ENCODE results near the gene CEP250.

The CEP250 gene

DNA sequence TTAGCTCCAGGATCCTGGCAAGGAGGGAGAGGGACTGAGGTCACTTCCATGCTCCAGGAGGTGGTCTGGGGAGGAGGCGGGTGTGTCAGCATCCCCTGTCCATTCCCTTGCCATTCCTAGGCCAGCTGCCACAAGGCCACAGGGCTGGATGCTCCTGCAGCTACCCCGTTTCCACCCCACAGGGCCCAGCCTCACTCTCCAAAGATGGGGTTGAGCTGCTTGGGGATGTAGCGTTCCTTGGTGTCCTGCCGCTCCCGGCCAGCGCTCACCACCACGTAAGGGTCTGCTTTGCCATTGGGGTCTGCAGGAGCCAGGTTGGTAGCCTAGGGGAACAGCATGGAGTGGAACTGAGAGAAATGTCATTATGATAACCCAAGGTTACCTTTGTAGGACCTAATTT is 109.5 kb downstream of the CEP250 start:
- Histone ChIP-seq H3K4me3 (ENCODE audit: insufficient read depth, low read length, poor library complexity, severe bottlenecking) (no peak overlapping the region), H2AFZ (ENCODE audit: low read depth, low read length, severe bottlenecking) (no peak overlapping the region), H3K9ac (ENCODE audit: low read length) (no peak overlapping the region)

DNA sequence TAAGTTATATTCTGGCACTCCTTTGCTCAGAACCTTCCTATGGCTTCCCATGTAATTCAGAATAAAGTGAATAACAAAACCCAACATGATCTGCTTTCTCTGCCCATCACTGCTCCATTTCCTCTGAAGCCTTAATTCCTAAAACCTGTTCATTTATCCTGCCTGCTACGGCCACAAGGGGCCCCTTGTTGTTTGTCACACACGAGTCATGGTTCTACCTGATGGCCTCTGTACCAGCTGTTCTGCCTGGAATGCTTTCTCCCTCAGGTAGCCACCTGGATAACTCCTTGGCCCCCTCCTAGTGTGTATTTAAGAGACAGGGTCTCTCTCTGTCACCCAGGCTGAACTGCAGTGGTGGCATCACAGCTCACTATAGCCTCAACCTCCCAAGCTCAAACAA is 113.2 kb downstream of the CEP250 start:
- H3K9me2 ChIP-seq (replicated peaks; ENCODE audit: insufficient read depth, low read length): no peaks in the 10 kb centered on the region
- no peaks in the 10 kb centered on the region for H3K36me3 ChIP-seq (ENCODE audit: low read length)
- H3K27me3 ChIP-seq (ENCODE audit: low read length): no peaks in the 10 kb centered on the region
- no peaks in the 10 kb centered on the region for H3F3A ChIP-seq (ENCODE audit: insufficient read depth)
- no peak overlapping the region for H3K4me2 ChIP-seq (ENCODE audit: low read depth, low read length, poor library complexity, severe bottlenecking)
- no peak overlapping the region for H2AFZ ChIP-seq (ENCODE audit: low read depth, low read length, severe bottlenecking)
- no peaks in the 10 kb centered on the region for H3K79me2 ChIP-seq (ENCODE audit: insufficient read depth, low read length)
- TF ChIP-seq EZH2phosphoT487 (conservative IDR thresholded peaks at IDR 0.05; ENCODE audit: low read length): no peak
- TF ChIP-seq, protein P1, sequence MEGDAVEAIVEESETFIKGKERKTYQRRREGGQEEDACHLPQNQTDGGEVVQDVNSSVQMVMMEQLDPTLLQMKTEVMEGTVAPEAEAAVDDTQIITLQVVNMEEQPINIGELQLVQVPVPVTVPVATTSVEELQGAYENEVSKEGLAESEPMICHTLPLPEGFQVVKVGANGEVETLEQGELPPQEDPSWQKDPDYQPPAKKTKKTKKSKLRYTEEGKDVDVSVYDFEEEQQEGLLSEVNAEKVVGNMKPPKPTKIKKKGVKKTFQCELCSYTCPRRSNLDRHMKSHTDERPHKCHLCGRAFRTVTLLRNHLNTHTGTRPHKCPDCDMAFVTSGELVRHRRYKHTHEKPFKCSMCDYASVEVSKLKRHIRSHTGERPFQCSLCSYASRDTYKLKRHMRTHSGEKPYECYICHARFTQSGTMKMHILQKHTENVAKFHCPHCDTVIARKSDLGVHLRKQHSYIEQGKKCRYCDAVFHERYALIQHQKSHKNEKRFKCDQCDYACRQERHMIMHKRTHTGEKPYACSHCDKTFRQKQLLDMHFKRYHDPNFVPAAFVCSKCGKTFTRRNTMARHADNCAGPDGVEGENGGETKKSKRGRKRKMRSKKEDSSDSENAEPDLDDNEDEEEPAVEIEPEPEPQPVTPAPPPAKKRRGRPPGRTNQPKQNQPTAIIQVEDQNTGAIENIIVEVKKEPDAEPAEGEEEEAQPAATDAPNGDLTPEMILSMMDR (IDR thresholded peaks at IDR 0.05; ENCODE audit: insufficient read depth, low read length, poor library complexity, severe bottlenecking): no peak
- no peaks in the 10 kb centered on the region for H4K20me1 ChIP-seq (ENCODE audit: low read depth, low read length)
- H3K9ac ChIP-seq (ENCODE audit: low read length): no peak overlapping the region
- no peak overlapping the region for H3K27ac ChIP-seq (ENCODE audit: low read depth, low read length)
- no peak overlapping the region for H3K4me3 ChIP-seq (ENCODE audit: insufficient read depth, low read length, poor library complexity, severe bottlenecking)
- H3K9me3 ChIP-seq (ENCODE audit: insufficient read depth, low read length): no peaks in the 10 kb centered on the region

More for the DNA sequence above, 109.5 kb downstream of the CEP250 start:
- H3F3A ChIP-seq (ENCODE audit: insufficient read depth): no peaks in the 10 kb centered on the region
- no peaks in the 10 kb centered on the region for H3K79me2 ChIP-seq (ENCODE audit: insufficient read depth, low read length)
- no peaks in the 10 kb centered on the region for H3K27me3 ChIP-seq (ENCODE audit: low read length)
- TF ChIP-seq EZH2phosphoT487 (conservative IDR thresholded peaks at IDR 0.05; ENCODE audit: low read length): no peak
- TF ChIP-seq, protein P1 (IDR thresholded peaks at IDR 0.05; ENCODE audit: insufficient read depth, low read length, poor library complexity, severe bottlenecking): no peak
- H3K4me2 ChIP-seq (ENCODE audit: low read depth, low read length, poor library complexity, severe bottlenecking): no peak overlapping the region
- H3K36me3 ChIP-seq (ENCODE audit: low read length): no peaks in the 10 kb centered on the region
- no peaks in the 10 kb centered on the region for H3K9me2 ChIP-seq (replicated peaks; ENCODE audit: insufficient read depth, low read length)
- H4K20me1 ChIP-seq (ENCODE audit: low read depth, low read length): no peaks in the 10 kb centered on the region
- H3K9me3 ChIP-seq (ENCODE audit: insufficient read depth, low read length): no peaks in the 10 kb centered on the region
- no peak overlapping the region for H3K27ac ChIP-seq (ENCODE audit: low read depth, low read length)
